Measurements from ENCODE around the gene MBD3L3. TPM values are rescaled to one million over a fixed set of nuclear protein-coding genes. Genes with fewer than 3 reads are reported as not detected.
"Not testable (repeated sequence)": the region's sequence is repeated elsewhere in the genome, so short reads cannot be mapped to it uniquely, and the experiment has no call there.

MBD3L3 gene
- total RNA-seq (2014; rRNA removed; shearing (Covaris generic)) (not detected in 2 replicates), total RNA-seq (2022) (not detected in 2 replicates), Bru-seq, nascent RNA (not detected), BruChase-seq, experiment 1, labeled RNA remaining after a 6-hour chase (not detected), BruChase-seq, experiment 2, labeled RNA remaining after a 2-hour chase (not detected)
- long read RNA-seq: 0 reads

DNA sequence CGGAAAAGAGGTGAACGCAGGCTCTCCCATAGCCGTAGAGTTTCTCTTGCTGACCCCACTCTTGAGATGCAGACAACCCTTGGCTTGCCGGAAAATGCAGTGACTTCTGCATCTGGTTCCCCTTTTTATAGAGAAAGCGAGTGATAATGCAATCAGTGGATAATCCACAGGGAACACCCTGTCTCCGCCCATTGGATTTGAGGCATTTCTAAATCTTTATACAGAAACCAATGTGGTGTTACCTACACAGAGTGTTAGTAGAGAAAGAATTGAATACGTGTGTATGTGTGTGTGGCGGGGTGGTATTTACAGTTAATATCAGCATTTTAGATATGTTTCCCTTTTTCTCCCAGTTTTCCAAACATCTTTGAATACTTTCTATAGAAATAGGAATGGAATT is at the start of gene MBD3L3:
Gene MBD3L3, minus strand, starts transcription at position 101 of the 400 bp plus-strand sequence. Its CDS starts 71 bp downstream, at position 30.
- CTCF ChIA-PET (ENCODE audit: unreplicated experiment); H3K9me2 ChIP-seq (ENCODE audit: insufficient read depth, low read length); H2AFZ ChIP-seq (ENCODE audit: low read length); H3K4me2 ChIP-seq (ENCODE audit: low read length); DNase-seq (ENCODE audit: low spot score); H3K36me3 ChIP-seq (ENCODE audit: insufficient read depth, low read length); BruUV-seq (replicated peaks); H3K4me3 ChIP-seq (ENCODE audit: low read depth, low read length, poor library complexity, severe bottlenecking); POLR2A ChIA-PET; H4K20me1 ChIP-seq (ENCODE audit: insufficient read depth, low read length); H3K4me1 ChIP-seq (ENCODE audit: insufficient read depth, low read length, poor library complexity, severe bottlenecking); H3K79me2 ChIP-seq (ENCODE audit: insufficient read depth, low read depth, low read length); H3K27ac ChIP-seq (ENCODE audit: low read depth, low read length, poor library complexity, severe bottlenecking); H3K9me3 ChIP-seq (ENCODE audit: low read length); intact Hi-C loops (cut with micrococcal nuclease; ENCODE audit: unreplicated experiment): not testable (repeated sequence)

DNA sequence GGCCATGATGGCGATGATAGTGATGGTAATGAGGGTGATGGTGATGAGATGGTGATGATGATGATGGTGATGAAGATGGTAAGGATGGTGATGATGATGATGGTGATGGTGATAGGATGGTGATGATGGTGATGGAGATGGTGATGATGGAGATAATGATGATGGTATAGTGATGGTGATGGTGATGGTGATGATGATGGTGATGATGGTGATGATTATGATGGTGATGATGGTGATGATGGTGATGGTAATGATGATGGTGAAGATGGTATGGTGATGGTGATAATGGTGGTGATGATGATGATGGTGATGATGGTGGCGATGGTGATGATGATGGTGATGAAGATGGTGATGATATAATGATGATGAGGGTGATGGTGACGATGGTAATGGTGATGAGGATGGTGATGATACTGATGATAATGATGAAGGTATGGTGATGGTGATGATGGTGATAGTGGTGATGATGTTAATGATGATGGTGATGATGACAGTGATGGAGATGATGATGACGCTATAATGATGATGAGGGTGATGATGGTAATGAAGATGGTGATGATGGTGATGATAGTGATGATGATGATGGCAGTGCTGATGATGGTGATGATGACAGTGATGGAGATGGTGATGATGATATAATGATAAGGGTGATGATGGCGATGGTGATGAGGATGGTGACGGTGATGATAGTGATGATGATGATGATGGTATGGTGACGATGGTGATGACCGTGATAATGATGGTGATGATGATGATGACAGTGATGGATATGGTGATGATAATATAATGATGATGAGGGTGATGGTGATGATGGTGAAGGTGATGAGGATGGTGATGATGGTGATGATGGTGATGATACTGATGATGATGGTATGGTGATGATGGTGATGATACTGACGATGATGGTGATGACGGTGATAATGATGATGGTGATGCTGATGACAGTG is 48.5 kb upstream of the MBD3L3 start:
- TF ChIP-seq, protein P1, sequence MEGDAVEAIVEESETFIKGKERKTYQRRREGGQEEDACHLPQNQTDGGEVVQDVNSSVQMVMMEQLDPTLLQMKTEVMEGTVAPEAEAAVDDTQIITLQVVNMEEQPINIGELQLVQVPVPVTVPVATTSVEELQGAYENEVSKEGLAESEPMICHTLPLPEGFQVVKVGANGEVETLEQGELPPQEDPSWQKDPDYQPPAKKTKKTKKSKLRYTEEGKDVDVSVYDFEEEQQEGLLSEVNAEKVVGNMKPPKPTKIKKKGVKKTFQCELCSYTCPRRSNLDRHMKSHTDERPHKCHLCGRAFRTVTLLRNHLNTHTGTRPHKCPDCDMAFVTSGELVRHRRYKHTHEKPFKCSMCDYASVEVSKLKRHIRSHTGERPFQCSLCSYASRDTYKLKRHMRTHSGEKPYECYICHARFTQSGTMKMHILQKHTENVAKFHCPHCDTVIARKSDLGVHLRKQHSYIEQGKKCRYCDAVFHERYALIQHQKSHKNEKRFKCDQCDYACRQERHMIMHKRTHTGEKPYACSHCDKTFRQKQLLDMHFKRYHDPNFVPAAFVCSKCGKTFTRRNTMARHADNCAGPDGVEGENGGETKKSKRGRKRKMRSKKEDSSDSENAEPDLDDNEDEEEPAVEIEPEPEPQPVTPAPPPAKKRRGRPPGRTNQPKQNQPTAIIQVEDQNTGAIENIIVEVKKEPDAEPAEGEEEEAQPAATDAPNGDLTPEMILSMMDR (conservative IDR thresholded peaks at IDR 0.05; ENCODE audit: low read length): no peak
- no peak for TF ChIP-seq EZH2phosphoT487 (IDR thresholded peaks at IDR 0.05; ENCODE audit: borderline replicate concordance, low read depth, low read length)
- no TSS peak for BruUV-seq (replicated peaks)
- Histone ChIP-seq H3K4me1 (ENCODE audit: insufficient read depth, low read length, poor library complexity, severe bottlenecking) (peaks cover 13% of the 10 kb centered on the region), H3K79me2 (ENCODE audit: insufficient read depth, low read depth, low read length) (no peaks in the 10 kb centered on the region), H3K36me3 (ENCODE audit: insufficient read depth, low read length) (no peaks in the 10 kb centered on the region), H3K9me3 (ENCODE audit: low read length) (no peaks in the 10 kb centered on the region), H3K27ac (ENCODE audit: low read depth, low read length, poor library complexity, severe bottlenecking) (no peak overlapping the region), H3K9me2 (ENCODE audit: insufficient read depth, low read length) (no peaks in the 10 kb centered on the region), H4K20me1 (ENCODE audit: insufficient read depth, low read length) (no peaks in the 10 kb centered on the region), H2AFZ (ENCODE audit: low read length) (no peak overlapping the region), H3K4me3 (ENCODE audit: low read depth, low read length, poor library complexity, severe bottlenecking) (no peak overlapping the region), H3K4me2 (ENCODE audit: low read length) (no peak overlapping the region)
- ChIA-PET POLR2A (no interaction called here), CTCF (ENCODE audit: unreplicated experiment) (no interaction called here)
- intact Hi-C loops (cut with micrococcal nuclease; ENCODE audit: unreplicated experiment): no loop called here
- DNase-seq (ENCODE audit: low spot score): no peak

DNA sequence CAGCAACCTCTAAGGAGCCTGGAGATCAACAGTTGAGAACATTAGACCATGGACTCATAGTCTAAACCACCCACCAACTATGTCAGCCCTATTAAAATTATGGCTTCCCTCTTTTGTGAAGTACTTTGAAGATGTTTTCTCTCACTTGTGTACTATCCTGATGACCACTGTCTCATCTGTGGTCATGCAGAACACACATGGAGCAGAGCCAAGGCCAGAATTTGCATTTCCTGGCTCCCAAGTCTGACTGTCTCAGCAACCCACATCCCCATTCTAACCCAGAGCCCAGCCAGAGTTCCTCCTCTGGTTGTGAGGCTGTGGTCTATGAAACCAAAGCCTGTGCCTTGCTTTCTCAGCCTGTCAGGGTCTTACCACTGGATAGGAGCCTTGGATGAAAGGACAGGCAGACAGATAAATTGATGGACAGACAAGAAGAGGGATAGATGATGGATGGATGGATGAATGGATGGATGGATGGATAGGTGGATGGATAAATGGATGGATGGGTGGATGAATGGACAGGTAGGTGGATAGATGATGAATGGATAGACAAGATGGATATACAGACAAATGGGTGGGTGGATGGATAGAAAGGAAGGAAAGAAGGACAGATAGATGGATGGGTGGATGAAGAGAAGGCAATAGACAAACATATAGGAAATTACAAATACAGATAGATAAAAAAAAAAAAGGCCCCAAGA is 46.4 kb upstream of the MBD3L3 start:
- BruUV-seq (replicated peaks): no TSS peak
- no peaks in the 10 kb centered on the region for H3K36me3 ChIP-seq (ENCODE audit: insufficient read depth, low read length)
- H3K79me2 ChIP-seq (ENCODE audit: insufficient read depth, low read depth, low read length): no peaks in the 10 kb centered on the region
- peak; percentile 13 for DNase-seq (ENCODE audit: low spot score)
- CTCF ChIA-PET (ENCODE audit: unreplicated experiment): no interaction called here
- intact Hi-C loops (cut with micrococcal nuclease; ENCODE audit: unreplicated experiment): no loop called here
- no peaks in the 10 kb centered on the region for H3K9me2 ChIP-seq (ENCODE audit: insufficient read depth, low read length)
- peaks cover 24% of the 10 kb centered on the region for H3K4me1 ChIP-seq (ENCODE audit: insufficient read depth, low read length, poor library complexity, severe bottlenecking)
- POLR2A ChIA-PET: no interaction called here
- H4K20me1 ChIP-seq (ENCODE audit: insufficient read depth, low read length): no peaks in the 10 kb centered on the region
- H3K4me2 ChIP-seq (ENCODE audit: low read length): no peak overlapping the region; the same call in 1 of the 2 replicates
- no peak overlapping the region for H3K4me3 ChIP-seq (ENCODE audit: low read depth, low read length, poor library complexity, severe bottlenecking)
- no peak for TF ChIP-seq EZH2phosphoT487 (IDR thresholded peaks at IDR 0.05; ENCODE audit: borderline replicate concordance, low read depth, low read length)
- TF ChIP-seq, protein P1 (conservative IDR thresholded peaks at IDR 0.05; ENCODE audit: low read length): no peak
- H3K27ac ChIP-seq (ENCODE audit: low read depth, low read length, poor library complexity, severe bottlenecking): no peak overlapping the region
- no peak overlapping the region for H2AFZ ChIP-seq (ENCODE audit: low read length)
- no peaks in the 10 kb centered on the region for H3K9me3 ChIP-seq (ENCODE audit: low read length)

All from OCI-LY7 (cell line).